K562 (cell line): ENCODE data around the gene PPP2R2D. TPM values are rescaled to one million over a fixed set of nuclear protein-coding genes. Genes with fewer than 3 reads are reported as not detected.
A peak's percentile ranks its signal among the peaks of the same experiment; 100 is the strongest.

ENCODE experiments used
- BHLHE40 ChIP-seq: IDR thresholded peaks from 2 replicates; pipeline ENCODE4 v1.6.1; 2011; ENCODE audit warnings: low read length, improper control_type of control experiment
- FIP1L1 ChIP-seq: fragments of 200-400 bp; formaldehyde crosslinking; IDR thresholded peaks from 2 replicates; pipeline ENCODE4 v1.6.1; 2018; ENCODE audit warnings: mild to moderate bottlenecking, low read depth, low read length; ENCODE audit not compliant: poor library complexity, severe bottlenecking
- KHSRP ChIP-seq: fragments of 450-650 bp; IDR thresholded peaks from 2 replicates; pipeline ENCODE4 v1.6.1; 2017
- L3MBTL2 ChIP-seq: fragments of 450-650 bp; IDR thresholded peaks from 2 replicates; pipeline ENCODE4 v1.6.1; 2016; ENCODE audit warnings: mild to moderate bottlenecking, moderate library complexity
- RFX5 ChIP-seq: IDR thresholded peaks from 2 replicates; pipeline ENCODE4 v1.6.1; 2011; ENCODE audit warnings: low read depth, mild to moderate bottlenecking, improper control_type of control experiment, low read length
- polyA plus RNA-seq, 8 experiments: library from polyadenylated mRNA; depleted of rRNA in 4 of 8; stranded (reverse) in 5 of 8; unstranded in 3 of 8; fragments of >200 nt; fragmentation: Nextera tagmentation in 2 of 8; fragmentation: Illumina TruSeq in 1 of 8; extraction: Ambion mirVana in 2 of 8; extraction: Trizol in 1 of 8; gene quantifications; 2 replicates each; pipeline versions ENCODE4 v1.2.1 to v1.2.3, GENCODE V29; 2011 to 2014; ENCODE audit warnings: inconsistent platforms in 1 of 8, missing spikeins in 1 of 8
- total RNA-seq, 7 experiments: library from RNA; depleted of rRNA in 6 of 7; stranded (reverse); fragments of >200 nt in 6 of 7; fragmentation: Illumina TruSeq in 2 of 7; extraction: Trizol in 2 of 7; gene quantifications; 2 replicates each; pipeline versions ENCODE4 v1.2.1 to v1.2.3, GENCODE V29; 2011 to 2021; ENCODE audit warnings: low replicate concordance in 1 of 7
- TF ChIP-seq, protein P1 (sequence below): fragments of 200-600 bp; sonication (generic); IDR thresholded peaks from one replicate; pipeline ENCODE4 v1.6.1; 2012; ENCODE audit warnings: mild to moderate bottlenecking, low read depth, low read length, inconsistent platforms
- TF ChIP-seq, protein P2 (sequence below): fragments of 450-650 bp; IDR thresholded peaks from 2 replicates; pipeline ENCODE4 v1.6.1; 2018; ENCODE audit not compliant: partially characterized antibody

Gene PPP2R2D
- total and polyA plus RNA-seq, 9 of the 15 experiments (the other 6 are each of a cell fraction or from before 2014, with no cell fraction given) = 1.9 to 37.0 (median 26.8) TPM

DNA sequence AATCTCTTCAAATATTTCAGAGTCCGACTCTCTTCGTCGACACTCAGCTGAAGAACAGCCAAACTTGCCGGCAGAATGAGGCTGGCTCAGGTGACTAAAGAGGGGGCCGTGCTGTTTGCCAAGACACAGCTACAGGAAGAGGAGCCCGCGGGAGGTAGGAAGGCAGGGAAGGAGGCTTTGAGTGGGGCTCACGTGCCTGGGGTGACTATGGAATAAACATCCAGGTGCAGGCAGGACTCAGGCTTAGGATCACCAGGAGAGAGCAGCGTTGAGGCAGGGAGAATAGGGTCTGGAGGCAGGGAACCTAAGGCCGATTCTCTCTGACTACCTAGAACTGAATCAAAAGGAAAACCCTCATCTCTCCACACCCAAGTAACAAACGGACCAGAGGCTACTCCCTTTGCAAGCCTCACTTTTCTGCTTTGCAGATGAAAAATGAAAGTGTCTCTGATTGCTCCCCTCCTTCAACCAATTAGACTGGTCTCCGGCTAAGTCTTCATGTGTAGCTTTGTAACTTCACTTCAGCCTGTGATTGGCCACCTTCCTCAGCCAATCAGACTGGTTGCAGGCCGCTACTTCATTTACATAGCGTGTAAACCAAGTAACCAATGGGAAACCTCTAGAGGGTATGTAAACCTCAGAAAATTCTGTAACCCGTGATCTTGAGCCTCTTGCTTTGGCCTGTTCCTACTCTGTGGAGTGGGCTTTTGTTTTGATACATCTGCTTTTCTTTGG, 100.6 kb downstream of the PPP2R2D start (continued):
- TF ChIP-seq FIP1L1 = no peak
- TF ChIP-seq, protein P1, sequence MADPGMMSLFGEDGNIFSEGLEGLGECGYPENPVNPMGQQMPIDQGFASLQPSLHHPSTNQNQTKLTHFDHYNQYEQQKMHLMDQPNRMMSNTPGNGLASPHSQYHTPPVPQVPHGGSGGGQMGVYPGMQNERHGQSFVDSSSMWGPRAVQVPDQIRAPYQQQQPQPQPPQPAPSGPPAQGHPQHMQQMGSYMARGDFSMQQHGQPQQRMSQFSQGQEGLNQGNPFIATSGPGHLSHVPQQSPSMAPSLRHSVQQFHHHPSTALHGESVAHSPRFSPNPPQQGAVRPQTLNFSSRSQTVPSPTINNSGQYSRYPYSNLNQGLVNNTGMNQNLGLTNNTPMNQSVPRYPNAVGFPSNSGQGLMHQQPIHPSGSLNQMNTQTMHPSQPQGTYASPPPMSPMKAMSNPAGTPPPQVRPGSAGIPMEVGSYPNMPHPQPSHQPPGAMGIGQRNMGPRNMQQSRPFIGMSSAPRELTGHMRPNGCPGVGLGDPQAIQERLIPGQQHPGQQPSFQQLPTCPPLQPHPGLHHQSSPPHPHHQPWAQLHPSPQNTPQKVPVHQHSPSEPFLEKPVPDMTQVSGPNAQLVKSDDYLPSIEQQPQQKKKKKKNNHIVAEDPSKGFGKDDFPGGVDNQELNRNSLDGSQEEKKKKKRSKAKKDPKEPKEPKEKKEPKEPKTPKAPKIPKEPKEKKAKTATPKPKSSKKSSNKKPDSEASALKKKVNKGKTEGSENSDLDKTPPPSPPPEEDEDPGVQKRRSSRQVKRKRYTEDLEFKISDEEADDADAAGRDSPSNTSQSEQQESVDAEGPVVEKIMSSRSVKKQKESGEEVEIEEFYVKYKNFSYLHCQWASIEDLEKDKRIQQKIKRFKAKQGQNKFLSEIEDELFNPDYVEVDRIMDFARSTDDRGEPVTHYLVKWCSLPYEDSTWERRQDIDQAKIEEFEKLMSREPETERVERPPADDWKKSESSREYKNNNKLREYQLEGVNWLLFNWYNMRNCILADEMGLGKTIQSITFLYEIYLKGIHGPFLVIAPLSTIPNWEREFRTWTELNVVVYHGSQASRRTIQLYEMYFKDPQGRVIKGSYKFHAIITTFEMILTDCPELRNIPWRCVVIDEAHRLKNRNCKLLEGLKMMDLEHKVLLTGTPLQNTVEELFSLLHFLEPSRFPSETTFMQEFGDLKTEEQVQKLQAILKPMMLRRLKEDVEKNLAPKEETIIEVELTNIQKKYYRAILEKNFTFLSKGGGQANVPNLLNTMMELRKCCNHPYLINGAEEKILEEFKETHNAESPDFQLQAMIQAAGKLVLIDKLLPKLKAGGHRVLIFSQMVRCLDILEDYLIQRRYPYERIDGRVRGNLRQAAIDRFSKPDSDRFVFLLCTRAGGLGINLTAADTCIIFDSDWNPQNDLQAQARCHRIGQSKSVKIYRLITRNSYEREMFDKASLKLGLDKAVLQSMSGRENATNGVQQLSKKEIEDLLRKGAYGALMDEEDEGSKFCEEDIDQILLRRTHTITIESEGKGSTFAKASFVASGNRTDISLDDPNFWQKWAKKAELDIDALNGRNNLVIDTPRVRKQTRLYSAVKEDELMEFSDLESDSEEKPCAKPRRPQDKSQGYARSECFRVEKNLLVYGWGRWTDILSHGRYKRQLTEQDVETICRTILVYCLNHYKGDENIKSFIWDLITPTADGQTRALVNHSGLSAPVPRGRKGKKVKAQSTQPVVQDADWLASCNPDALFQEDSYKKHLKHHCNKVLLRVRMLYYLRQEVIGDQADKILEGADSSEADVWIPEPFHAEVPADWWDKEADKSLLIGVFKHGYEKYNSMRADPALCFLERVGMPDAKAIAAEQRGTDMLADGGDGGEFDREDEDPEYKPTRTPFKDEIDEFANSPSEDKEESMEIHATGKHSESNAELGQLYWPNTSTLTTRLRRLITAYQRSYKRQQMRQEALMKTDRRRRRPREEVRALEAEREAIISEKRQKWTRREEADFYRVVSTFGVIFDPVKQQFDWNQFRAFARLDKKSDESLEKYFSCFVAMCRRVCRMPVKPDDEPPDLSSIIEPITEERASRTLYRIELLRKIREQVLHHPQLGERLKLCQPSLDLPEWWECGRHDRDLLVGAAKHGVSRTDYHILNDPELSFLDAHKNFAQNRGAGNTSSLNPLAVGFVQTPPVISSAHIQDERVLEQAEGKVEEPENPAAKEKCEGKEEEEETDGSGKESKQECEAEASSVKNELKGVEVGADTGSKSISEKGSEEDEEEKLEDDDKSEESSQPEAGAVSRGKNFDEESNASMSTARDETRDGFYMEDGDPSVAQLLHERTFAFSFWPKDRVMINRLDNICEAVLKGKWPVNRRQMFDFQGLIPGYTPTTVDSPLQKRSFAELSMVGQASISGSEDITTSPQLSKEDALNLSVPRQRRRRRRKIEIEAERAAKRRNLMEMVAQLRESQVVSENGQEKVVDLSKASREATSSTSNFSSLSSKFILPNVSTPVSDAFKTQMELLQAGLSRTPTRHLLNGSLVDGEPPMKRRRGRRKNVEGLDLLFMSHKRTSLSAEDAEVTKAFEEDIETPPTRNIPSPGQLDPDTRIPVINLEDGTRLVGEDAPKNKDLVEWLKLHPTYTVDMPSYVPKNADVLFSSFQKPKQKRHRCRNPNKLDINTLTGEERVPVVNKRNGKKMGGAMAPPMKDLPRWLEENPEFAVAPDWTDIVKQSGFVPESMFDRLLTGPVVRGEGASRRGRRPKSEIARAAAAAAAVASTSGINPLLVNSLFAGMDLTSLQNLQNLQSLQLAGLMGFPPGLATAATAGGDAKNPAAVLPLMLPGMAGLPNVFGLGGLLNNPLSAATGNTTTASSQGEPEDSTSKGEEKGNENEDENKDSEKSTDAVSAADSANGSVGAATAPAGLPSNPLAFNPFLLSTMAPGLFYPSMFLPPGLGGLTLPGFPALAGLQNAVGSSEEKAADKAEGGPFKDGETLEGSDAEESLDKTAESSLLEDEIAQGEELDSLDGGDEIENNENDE = no peak
- peak; percentile 49; the same call in 1 of the 2 replicates for TF ChIP-seq L3MBTL2
- TF ChIP-seq, protein P2, sequence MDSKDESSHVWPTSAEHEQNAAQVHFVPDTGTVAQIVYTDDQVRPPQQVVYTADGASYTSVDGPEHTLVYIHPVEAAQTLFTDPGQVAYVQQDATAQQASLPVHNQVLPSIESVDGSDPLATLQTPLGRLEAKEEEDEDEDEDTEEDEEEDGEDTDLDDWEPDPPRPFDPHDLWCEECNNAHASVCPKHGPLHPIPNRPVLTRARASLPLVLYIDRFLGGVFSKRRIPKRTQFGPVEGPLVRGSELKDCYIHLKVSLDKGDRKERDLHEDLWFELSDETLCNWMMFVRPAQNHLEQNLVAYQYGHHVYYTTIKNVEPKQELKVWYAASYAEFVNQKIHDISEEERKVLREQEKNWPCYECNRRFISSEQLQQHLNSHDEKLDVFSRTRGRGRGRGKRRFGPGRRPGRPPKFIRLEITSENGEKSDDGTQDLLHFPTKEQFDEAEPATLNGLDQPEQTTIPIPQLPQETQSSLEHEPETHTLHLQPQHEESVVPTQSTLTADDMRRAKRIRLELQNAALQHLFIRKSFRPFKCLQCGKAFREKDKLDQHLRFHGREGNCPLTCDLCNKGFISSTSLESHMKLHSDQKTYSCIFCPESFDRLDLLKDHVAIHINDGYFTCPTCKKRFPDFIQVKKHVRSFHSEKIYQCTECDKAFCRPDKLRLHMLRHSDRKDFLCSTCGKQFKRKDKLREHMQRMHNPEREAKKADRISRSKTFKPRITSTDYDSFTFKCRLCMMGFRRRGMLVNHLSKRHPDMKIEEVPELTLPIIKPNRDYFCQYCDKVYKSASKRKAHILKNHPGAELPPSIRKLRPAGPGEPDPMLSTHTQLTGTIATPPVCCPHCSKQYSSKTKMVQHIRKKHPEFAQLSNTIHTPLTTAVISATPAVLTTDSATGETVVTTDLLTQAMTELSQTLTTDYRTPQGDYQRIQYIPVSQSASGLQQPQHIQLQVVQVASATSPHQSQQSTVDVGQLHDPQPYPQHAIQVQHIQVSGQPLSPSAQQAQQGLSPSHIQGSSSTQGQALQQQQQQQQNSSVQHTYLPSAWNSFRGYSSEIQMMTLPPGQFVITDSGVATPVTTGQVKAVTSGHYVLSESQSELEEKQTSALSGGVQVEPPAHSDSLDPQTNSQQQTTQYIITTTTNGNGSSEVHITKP = peak; percentile 41
- no peak for TF ChIP-seq KHSRP
- TF ChIP-seq RFX5 = no peak
- peak; percentile 81 for TF ChIP-seq BHLHE40
